ENCODE results near the gene DHX58. TPM values are rescaled to one million over a fixed set of nuclear protein-coding genes. Genes with fewer than 3 reads are reported as not detected.
A peak's percentile ranks its signal among the peaks of the same experiment; 100 is the strongest.

DHX58 gene
- total RNA-seq, 1 donor from 2014 or later, result 40.4 TPM

DNA sequence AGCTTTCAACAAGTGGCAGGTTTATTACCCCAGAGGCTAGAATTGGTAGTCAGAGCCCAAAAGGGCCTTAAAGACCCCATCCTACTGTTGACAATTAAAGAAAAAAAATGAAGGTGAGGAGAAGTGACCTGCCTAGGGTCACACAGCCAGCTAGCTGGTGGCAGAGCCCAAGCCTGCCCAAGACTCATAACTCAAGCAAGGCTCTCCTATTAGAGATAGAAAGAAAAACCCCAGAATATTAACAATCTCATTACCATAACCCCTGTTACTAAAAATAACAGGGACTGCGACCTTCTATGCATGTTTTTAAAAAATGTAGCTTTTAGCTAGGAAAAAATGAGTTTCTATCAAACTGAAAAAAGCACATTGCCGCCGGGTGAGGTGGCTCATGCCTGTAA is 24.1 kb upstream of the DHX58 start:
- Histone ChIP-seq H3K4me3 (peak overlapping the region; percentile 35), H3K4me1 (peaks cover 95% of the 10 kb centered on the region), H3K27ac (peak overlapping the region; percentile 80), H3K9me3 (no peaks in the 10 kb centered on the region), H3K27me3 (ENCODE audit: low read depth) (no peaks in the 10 kb centered on the region), H3K36me3 (peaks cover 14% of the 10 kb centered on the region)
- TF ChIP-seq, protein P1, sequence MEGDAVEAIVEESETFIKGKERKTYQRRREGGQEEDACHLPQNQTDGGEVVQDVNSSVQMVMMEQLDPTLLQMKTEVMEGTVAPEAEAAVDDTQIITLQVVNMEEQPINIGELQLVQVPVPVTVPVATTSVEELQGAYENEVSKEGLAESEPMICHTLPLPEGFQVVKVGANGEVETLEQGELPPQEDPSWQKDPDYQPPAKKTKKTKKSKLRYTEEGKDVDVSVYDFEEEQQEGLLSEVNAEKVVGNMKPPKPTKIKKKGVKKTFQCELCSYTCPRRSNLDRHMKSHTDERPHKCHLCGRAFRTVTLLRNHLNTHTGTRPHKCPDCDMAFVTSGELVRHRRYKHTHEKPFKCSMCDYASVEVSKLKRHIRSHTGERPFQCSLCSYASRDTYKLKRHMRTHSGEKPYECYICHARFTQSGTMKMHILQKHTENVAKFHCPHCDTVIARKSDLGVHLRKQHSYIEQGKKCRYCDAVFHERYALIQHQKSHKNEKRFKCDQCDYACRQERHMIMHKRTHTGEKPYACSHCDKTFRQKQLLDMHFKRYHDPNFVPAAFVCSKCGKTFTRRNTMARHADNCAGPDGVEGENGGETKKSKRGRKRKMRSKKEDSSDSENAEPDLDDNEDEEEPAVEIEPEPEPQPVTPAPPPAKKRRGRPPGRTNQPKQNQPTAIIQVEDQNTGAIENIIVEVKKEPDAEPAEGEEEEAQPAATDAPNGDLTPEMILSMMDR (IDR thresholded peaks at IDR 0.05), result no peak
- no peak for ATAC-seq
- intact Hi-C loops (cut with DNase I), result no loop called here
- DNase-seq, result no peak

DNA sequence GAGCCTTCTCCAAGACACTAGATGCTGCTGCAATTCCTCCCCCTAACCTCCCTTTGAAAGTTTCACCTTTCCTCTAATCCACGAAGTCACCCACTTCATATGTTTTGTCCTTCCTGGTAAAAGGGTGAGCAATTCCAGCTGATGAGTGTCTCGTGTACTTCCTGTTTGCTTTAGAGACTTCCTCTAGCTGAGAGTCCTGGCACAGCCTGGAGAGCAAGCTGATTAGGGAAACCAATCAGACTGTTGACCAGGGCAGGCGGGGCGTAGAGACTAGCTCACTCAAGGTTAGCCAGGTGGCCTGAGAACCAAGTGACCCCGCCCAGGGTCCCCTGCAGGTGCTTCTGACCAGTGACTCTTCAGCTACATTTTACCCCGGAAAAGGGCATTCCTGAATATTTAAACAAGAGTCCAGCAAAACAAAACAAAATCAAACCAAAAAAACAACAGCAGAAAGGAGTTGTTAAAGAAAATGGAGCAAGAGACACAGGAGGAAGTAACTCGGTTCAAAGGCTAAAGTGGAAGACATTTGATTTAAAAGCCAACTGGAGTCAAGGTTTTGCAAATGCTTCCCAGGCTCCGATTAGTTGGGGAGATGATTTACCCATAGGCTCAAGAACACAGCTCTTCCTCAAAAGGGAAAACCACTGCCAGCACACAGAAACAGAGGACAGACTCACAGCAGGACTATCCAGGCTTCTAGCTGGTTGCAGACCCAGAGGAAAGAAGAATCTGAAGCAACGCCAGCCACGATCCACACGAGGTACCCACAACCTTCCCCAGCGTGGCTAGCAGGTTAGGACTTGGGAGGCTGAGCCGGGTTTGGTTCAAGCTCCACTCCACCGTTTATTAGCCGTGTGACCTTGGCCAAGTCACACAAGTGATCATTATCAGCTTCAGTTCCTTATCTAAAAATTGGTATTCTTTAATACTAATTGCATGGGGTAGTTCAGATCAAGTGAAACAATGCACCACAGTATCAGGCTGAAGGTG is 23.4 kb upstream of the DHX58 start:
- TF ChIP-seq, protein P1 (IDR thresholded peaks at IDR 0.05), result no peak
- Histone ChIP-seq H3K4me1 (peaks cover 95% of the 10 kb centered on the region), H3K36me3 (peaks cover 8% of the 10 kb centered on the region), H3K4me3 (peak overlapping the region; percentile 35), H3K27ac (peak overlapping the region; percentile 80), H3K27me3 (ENCODE audit: low read depth) (no peaks in the 10 kb centered on the region), H3K9me3 (no peaks in the 10 kb centered on the region)
- intact Hi-C loops (cut with DNase I), result no loop called here
- ATAC-seq (peak; percentile 92), DNase-seq (peak; percentile 90)

DNA sequence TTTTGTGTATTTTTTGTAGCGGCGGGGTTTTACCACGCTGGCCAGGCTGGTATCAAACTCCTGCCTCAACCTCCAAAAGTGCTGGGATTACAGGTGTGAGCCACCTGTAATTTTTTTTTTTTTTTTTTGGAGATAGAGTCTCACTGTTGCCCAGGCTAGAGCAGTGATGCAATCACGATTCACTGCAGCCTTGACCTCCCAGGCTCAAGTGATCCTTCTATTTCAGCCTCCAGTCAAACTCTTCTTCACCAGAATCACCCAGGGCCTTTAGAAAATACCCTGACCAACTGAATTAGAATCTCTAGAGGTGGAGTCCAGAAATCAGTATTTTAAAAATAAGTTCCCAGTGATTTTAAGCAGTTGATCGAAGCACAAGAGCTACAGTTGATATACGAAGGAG is 22.6 kb upstream of the DHX58 start:
- Histone ChIP-seq H3K27me3 (ENCODE audit: low read depth) (no peaks in the 10 kb centered on the region), H3K4me1 (peaks cover 100% of the 10 kb centered on the region), H3K27ac (peak overlapping the region; percentile 80), H3K36me3 (peaks cover 7% of the 10 kb centered on the region), H3K9me3 (no peaks in the 10 kb centered on the region), H3K4me3 (peak overlapping the region; percentile 35)
- TF ChIP-seq, protein P1 (IDR thresholded peaks at IDR 0.05), result no peak
- intact Hi-C loops (cut with DNase I), result no loop called here
- ATAC-seq (no peak), DNase-seq (no peak)

DNA sequence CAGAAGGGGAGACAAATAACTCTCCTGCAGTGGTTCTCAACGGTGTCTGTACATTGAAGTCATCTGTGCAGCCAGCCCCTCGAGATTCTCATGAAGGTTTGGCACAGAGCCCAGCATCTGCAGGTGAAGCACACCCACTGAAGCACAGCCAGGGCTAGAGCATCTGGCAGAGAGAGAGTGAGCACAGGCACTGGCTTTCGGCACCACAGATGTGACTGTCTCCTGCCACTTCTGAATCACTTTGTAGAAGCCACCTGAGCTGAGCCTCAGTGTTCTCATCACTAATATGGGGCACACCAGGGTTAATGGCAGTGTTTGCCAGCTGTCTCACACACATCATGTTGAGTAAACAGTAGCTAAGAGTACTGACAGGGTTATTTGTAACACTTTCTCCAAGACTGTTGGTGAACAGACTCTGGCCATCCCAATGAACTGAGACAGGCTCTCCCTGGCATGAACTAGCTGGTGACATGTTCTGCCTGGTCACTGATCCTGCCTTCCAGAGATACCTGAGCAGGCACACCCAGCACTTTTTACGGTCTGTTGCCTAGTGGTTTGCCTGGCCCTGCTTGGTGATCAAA is 21.0 kb upstream of the DHX58 start:
- DNase-seq, result no peak
- Histone ChIP-seq H3K36me3 (peaks cover 20% of the 10 kb centered on the region), H3K4me1 (peaks cover 100% of the 10 kb centered on the region), H3K4me3 (no peak overlapping the region), H3K27ac (peak overlapping the region; percentile 80), H3K27me3 (ENCODE audit: low read depth) (no peaks in the 10 kb centered on the region), H3K9me3 (no peaks in the 10 kb centered on the region)
- TF ChIP-seq, protein P1 (IDR thresholded peaks at IDR 0.05), result no peak
- ATAC-seq, result peak in 1 of 2 donors; percentile 20
- intact Hi-C loops (cut with DNase I), result no loop called here

DNA sequence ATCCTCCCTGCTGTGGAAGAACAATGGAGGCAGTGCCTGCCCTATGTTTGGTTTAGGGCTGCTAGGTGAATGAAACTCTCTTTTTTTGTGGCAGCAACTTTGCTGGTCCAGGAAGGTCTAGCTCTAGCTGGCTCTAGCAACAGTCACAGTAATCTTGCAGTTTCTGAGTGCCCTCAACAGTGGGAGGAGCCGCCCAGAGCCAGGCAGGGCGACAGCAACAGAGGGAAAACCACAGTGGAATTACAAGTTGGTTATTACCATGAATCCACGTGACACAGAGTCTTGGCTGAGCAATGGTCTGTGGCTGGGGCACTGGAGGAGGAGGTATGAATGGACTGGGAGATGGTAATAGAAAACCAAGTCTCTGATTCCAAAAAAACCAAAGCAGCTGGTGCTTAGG is 20.4 kb upstream of the DHX58 start:
- intact Hi-C loops (cut with DNase I), result no loop called here
- DNase-seq, result peak; percentile 86
- Histone ChIP-seq H3K9me3 (no peaks in the 10 kb centered on the region), H3K4me3 (no peak overlapping the region), H3K27ac (peak overlapping the region; percentile 80), H3K4me1 (peaks cover 95% of the 10 kb centered on the region), H3K27me3 (ENCODE audit: low read depth) (no peaks in the 10 kb centered on the region), H3K36me3 (peaks cover 26% of the 10 kb centered on the region)
- ATAC-seq, result peak; percentile 87 to 88
- TF ChIP-seq, protein P1 (IDR thresholded peaks at IDR 0.05), result no peak

All from lower lobe of right lung (tissue), 2 donors.